Uterus (tissue), 2 donors: Measurements from ENCODE around the gene PFKM.

Source experiments
- POLR2A ChIP-seq, 2 donors: fragments of 450-650 bp; IDR thresholded peaks; one replicate each; pipeline ENCODE4 v1.6.1; 2016; ENCODE audit warnings: antibody characterized with exemption in 2 of 2, mild to moderate bottlenecking in 1 of 2, moderate library complexity in 1 of 2
- TF ChIP-seq, protein P1 (sequence below), 4 experiments: fragments of 200-600 bp in 2 of 4; fragments of 450-650 bp in 2 of 4; sonication (generic) in 2 of 4; IDR thresholded peaks; one replicate each; pipeline ENCODE4 v1.5.1; 2016 to 2019; ENCODE audit warnings: antibody characterized with exemption in 4 of 4, mild to moderate bottlenecking in 2 of 4, moderate library complexity in 1 of 4

DNA sequence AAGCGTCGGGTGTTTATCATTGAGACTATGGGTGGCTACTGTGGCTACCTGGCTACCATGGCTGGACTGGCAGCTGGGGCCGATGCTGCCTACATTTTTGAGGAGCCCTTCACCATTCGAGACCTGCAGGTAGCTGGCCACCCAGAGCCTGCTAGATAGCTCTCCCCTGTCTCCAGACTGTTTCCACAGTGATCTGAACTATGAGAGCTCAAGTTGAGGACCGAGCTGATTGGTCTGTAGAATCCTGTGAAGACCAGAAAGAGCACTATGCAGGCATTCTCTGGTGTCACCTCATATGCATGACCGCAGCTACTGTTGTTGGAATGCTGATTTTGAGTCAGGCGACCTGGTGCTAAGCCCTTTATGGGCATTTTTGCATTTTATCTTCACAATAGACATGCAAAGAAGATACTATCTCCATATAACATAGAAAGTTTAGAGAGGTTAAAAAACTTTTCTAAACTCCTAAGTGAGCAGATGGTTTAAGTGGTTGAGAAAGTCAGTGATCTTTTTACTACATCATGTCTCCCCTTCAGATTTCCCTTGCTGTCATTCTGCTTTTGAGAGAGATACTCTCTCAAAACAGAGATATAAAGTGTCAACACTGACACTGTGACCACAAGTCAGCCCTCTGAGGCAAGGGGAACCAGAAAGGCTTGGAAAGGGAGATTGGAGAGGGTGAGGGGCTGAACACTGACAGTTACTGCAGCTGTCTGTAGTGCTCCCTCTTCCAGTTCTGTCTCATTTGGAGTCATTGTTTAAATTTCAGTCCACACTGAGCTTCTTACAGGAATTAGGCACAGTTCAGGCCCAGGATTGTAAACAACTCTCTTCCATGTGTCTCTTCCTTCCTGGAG lies 23.9 kb downstream of the PFKM start:
- TF ChIP-seq, protein P1, sequence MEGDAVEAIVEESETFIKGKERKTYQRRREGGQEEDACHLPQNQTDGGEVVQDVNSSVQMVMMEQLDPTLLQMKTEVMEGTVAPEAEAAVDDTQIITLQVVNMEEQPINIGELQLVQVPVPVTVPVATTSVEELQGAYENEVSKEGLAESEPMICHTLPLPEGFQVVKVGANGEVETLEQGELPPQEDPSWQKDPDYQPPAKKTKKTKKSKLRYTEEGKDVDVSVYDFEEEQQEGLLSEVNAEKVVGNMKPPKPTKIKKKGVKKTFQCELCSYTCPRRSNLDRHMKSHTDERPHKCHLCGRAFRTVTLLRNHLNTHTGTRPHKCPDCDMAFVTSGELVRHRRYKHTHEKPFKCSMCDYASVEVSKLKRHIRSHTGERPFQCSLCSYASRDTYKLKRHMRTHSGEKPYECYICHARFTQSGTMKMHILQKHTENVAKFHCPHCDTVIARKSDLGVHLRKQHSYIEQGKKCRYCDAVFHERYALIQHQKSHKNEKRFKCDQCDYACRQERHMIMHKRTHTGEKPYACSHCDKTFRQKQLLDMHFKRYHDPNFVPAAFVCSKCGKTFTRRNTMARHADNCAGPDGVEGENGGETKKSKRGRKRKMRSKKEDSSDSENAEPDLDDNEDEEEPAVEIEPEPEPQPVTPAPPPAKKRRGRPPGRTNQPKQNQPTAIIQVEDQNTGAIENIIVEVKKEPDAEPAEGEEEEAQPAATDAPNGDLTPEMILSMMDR (IDR thresholded peaks at IDR 0.05): no peak
- TF ChIP-seq POLR2A (IDR thresholded peaks at IDR 0.05): no peak
